ENCODE measurements around the gene USP12. TPM values are rescaled to one million over a fixed set of nuclear protein-coding genes. Genes with fewer than 3 reads are reported as not detected.

USP12 gene
- total RNA-seq, 2 donors from 2014 or later = 11.3 to 21.5 TPM

DNA sequence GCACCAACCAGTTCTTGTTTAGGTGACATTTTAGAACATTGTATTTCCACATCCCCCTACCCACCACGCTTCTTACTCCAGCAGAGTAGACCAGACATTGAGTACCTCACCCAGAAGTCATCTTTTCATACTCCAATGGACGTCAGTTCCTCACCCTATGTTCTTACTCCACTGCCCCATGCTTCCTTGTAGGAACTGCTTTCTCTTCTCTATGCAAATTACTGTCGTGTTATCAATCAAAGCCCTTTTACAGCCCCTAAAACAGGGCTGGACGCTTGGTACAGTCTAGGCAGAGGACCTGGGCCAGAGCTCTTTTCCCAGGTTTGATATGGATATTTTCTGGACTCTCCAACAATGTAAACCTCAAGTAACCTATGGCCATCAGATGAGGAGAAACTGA lies 58.2 kb downstream of the USP12 start:
- DNase-seq (ENCODE audit: low spot score) = no peak
- no peaks in the 10 kb centered on the region for H3K27me3 ChIP-seq (replicated peaks; ENCODE audit: insufficient read depth)
- no peaks in the 10 kb centered on the region for H3K36me3 ChIP-seq
- no peaks in the 10 kb centered on the region for H3K4me1 ChIP-seq (replicated peaks)
- no peak overlapping the region for H3K27ac ChIP-seq
- TF ChIP-seq POLR2A (IDR thresholded peaks at IDR 0.05) (no peak), POLR2AphosphoS5 (IDR thresholded peaks at IDR 0.05) (no peak)
- TF ChIP-seq, protein P1, sequence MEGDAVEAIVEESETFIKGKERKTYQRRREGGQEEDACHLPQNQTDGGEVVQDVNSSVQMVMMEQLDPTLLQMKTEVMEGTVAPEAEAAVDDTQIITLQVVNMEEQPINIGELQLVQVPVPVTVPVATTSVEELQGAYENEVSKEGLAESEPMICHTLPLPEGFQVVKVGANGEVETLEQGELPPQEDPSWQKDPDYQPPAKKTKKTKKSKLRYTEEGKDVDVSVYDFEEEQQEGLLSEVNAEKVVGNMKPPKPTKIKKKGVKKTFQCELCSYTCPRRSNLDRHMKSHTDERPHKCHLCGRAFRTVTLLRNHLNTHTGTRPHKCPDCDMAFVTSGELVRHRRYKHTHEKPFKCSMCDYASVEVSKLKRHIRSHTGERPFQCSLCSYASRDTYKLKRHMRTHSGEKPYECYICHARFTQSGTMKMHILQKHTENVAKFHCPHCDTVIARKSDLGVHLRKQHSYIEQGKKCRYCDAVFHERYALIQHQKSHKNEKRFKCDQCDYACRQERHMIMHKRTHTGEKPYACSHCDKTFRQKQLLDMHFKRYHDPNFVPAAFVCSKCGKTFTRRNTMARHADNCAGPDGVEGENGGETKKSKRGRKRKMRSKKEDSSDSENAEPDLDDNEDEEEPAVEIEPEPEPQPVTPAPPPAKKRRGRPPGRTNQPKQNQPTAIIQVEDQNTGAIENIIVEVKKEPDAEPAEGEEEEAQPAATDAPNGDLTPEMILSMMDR (IDR thresholded peaks at IDR 0.05) = no peak
- no peaks in the 10 kb centered on the region for H3K9me3 ChIP-seq
- 88% methylated on average over 4 of the region's 4 CpGs for WGBS
- intact Hi-C loops (cut with DNase I) = no loop called here
- no peak overlapping the region for H3K4me3 ChIP-seq

DNA sequence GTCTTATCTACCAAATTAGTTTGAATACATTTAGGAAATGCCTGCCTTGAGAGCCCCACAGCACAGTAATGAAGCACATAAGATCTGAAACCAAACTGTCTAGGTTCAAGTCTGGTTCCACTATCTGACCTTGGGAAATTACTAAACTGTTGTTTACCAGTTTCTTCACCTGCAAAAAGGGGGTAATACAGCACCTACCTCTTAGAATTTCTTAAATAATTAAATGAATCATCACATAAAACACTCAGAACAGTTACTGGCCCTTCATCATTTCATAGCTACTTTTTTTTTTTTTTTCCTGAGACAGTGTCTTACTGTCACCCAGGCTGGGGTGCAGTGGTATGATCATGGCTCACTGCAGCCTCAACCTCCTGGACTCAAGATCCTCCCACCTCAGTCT lies 59.6 kb downstream of the USP12 start:
- TF ChIP-seq POLR2AphosphoS5 (IDR thresholded peaks at IDR 0.05) (no peak), POLR2A (IDR thresholded peaks at IDR 0.05) (no peak)
- TF ChIP-seq, protein P1 (IDR thresholded peaks at IDR 0.05) = no peak
- Histone ChIP-seq H3K4me3 (no peak overlapping the region), H3K27ac (no peak overlapping the region), H3K36me3 (no peaks in the 10 kb centered on the region), H3K27me3 (replicated peaks; ENCODE audit: insufficient read depth) (no peaks in the 10 kb centered on the region), H3K9me3 (no peaks in the 10 kb centered on the region), H3K4me1 (replicated peaks) (no peaks in the 10 kb centered on the region)
- no peak for DNase-seq (ENCODE audit: low spot score)
- intact Hi-C loops (cut with DNase I) = no loop called here

DNA sequence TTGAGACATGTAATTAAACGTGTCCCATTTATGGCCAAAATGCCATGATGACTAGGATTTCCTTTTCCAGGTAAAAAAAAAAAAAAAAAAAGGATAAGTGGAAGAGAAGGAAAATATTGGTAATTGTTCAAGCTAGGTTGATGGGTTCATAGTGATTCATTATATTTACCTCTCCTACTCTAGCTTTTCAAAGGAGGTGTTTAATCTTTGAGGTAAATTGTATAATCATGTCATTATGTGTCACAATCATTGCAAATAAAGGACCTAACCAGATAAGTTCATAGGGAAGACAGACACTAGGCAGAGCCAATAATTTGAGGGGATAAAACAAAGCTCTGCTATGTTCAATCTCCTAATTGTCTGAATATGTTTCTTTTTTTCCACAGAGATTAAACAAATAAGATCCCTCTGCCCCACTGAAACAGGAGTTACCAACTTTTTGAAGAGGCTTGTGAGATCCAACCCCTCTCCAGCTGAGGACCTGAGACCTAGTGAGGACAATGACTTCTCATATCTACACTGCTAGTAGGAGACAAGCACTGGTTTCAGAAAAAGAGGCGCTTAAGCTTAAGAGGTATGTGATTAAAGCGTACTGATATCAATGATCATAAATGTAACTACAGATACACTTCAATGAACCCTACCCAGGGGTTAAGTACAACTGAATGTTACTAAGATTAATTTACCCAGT lies 61.4 kb downstream of the USP12 start:
- Histone ChIP-seq H3K9me3 (no peaks in the 10 kb centered on the region), H3K4me3 (no peak overlapping the region), H3K27me3 (replicated peaks; ENCODE audit: insufficient read depth) (no peaks in the 10 kb centered on the region), H3K4me1 (replicated peaks) (no peaks in the 10 kb centered on the region), H3K27ac (no peak overlapping the region), H3K36me3 (no peaks in the 10 kb centered on the region)
- no peak for DNase-seq (ENCODE audit: low spot score)
- intact Hi-C loops (cut with DNase I) = no loop called here
- TF ChIP-seq POLR2AphosphoS5 (IDR thresholded peaks at IDR 0.05) = no peak
- TF ChIP-seq, protein P1 (IDR thresholded peaks at IDR 0.05) = no peak
- no peak for TF ChIP-seq POLR2A (IDR thresholded peaks at IDR 0.05)
- 98% methylated on average over 3 of the region's 3 CpGs for WGBS

DNA sequence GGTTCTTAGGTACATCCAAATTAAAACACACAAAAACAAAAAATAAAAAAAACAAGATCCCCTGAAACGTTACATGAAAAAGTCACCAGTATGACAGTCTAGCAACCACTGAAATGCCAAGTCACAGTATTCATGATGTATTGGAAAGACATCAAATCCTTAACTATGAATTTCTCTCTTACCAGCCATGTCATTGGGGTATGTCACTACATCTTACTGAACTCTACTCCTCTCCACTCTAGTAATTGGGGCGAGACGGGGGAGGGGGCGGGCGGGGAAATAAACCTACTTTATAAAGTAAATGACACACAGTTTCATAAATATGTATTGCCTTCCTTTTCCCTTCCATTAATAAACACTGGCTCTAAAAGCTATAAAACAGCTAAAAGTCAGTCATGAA lies 65.5 kb downstream of the USP12 start:
- H3K9me3 ChIP-seq = no peaks in the 10 kb centered on the region
- H3K27me3 ChIP-seq (replicated peaks; ENCODE audit: insufficient read depth) = no peaks in the 10 kb centered on the region
- H3K4me1 ChIP-seq (replicated peaks) = no peaks in the 10 kb centered on the region
- WGBS = 95% methylated on average over 5 of the region's 5 CpGs
- no peak overlapping the region for H3K4me3 ChIP-seq
- no peak for DNase-seq (ENCODE audit: low spot score)
- H3K36me3 ChIP-seq = no peaks in the 10 kb centered on the region
- intact Hi-C loops (cut with DNase I) = no loop called here
- no peak overlapping the region for H3K27ac ChIP-seq
- TF ChIP-seq POLR2AphosphoS5 (IDR thresholded peaks at IDR 0.05) = no peak
- no peak for TF ChIP-seq POLR2A (IDR thresholded peaks at IDR 0.05)
- TF ChIP-seq, protein P1 (IDR thresholded peaks at IDR 0.05) = no peak

DNA sequence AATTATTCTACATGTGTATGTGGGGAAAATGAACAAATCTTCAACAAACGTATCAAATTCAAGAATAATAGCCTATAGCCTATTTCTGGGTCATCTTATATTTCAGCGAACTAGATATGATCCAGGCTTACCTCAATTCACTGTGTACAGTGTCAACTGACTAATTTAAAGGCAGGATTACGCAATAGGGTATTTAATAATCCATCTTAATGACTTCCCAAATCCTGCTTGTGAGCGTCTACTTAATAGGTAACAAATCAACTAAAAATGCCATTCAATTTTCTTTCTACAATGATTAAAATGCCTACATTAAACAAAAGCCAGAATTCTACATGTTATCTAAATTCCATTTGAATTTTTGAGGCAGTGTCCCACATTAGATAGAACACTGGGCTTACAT lies 67.0 kb downstream of the USP12 start:
- no peak for TF ChIP-seq POLR2AphosphoS5 (IDR thresholded peaks at IDR 0.05)
- no peak for TF ChIP-seq POLR2A (IDR thresholded peaks at IDR 0.05)
- TF ChIP-seq, protein P1 (IDR thresholded peaks at IDR 0.05) = no peak
- intact Hi-C loops (cut with DNase I) = no loop called here
- WGBS = 69% methylated on average over 4 of the region's 4 CpGs
- H3K27me3 ChIP-seq (replicated peaks; ENCODE audit: insufficient read depth) = no peaks in the 10 kb centered on the region
- no peaks in the 10 kb centered on the region for H3K36me3 ChIP-seq
- no peaks in the 10 kb centered on the region for H3K9me3 ChIP-seq
- H3K27ac ChIP-seq = no peak overlapping the region
- H3K4me3 ChIP-seq = no peak overlapping the region
- no peaks in the 10 kb centered on the region for H3K4me1 ChIP-seq (replicated peaks)
- DNase-seq (ENCODE audit: low spot score) = no peak

Measured in prostate gland (tissue), 2 donors.